PC-9 (cell line): Measurements from ENCODE around the gene FRMPD2. TPM values are rescaled to one million over a fixed set of nuclear protein-coding genes. Genes with fewer than 3 reads are reported as not detected.
"Not testable (repeated sequence)": the region's sequence is repeated elsewhere in the genome, so short reads cannot be mapped to it uniquely, and the experiment has no call there.

Experiments used
- BruUV-seq: library from RNA; stranded (reverse); fragments of 400-500 nt; replicated peaks from 2 replicates; lab custom pipeline; 2021; lab: Mats Ljungman, UMichigan
- CTCF ChIA-PET: fragments of 300-600 bp; sonication (Branson Sonifier 250); formaldehyde crosslinking; loops from one replicate; lab custom pipeline; 2022; ENCODE audit warnings: antibody characterized with exemption; lab: Charles Lee
- POLR2A ChIA-PET: fragments of 300-600 bp; sonication (Branson Sonifier 250); formaldehyde crosslinking; loops from one replicate; lab custom pipeline; 2022; ENCODE audit warnings: antibody characterized with exemption; ENCODE audit not compliant: unreplicated experiment; lab: Charles Lee
- DNase-seq, 2 experiments: peaks; one replicate each; pipeline versions ENCODE4 v3.0.0 to v3.0.0-alpha.2; 2015 to 2022; ENCODE audit warnings: mixed read lengths in 1 of 2
- H2AFZ ChIP-seq: fragments of 200-600 bp; sonication (generic); 2 replicates; pipeline ENCODE4 v1.8.1; 2017; ENCODE audit warnings: antibody characterized with exemption
- H3F3A ChIP-seq: fragments of 200-600 bp; sonication (generic); 2 replicates; pipeline ENCODE4 v1.8.1; 2017; ENCODE audit warnings: antibody characterized with exemption, mild to moderate bottlenecking, low read depth; ENCODE audit not compliant: insufficient read depth
- H3K27ac ChIP-seq: fragments of 200-600 bp; sonication (generic); 2 replicates; pipeline ENCODE4 v1.6.1; 2016; ENCODE audit warnings: mixed run types
- H3K27me3 ChIP-seq: fragments of 200-600 bp; sonication (generic); 2 replicates; pipeline ENCODE4 v1.6.1; 2016; ENCODE audit warnings: low read depth, mixed run types; ENCODE audit not compliant: insufficient read depth
- H3K36me3 ChIP-seq: fragments of 200-600 bp; sonication (generic); 2 replicates; pipeline ENCODE4 v1.6.1; 2016; ENCODE audit warnings: low read depth, mixed run types
- H3K4me1 ChIP-seq: fragments of 200-600 bp; sonication (generic); replicated peaks from 2 replicates; pipeline ENCODE4 v1.6.1; 2016; ENCODE audit warnings: mixed run types; ENCODE audit not compliant: insufficient read depth
- H3K4me2 ChIP-seq: fragments of 200-600 bp; sonication (generic); 2 replicates; pipeline ENCODE4 v1.6.1; 2017; ENCODE audit warnings: mixed run types
- H3K4me3 ChIP-seq: fragments of 200-600 bp; sonication (generic); 2 replicates; pipeline ENCODE4 v1.6.1; 2016; ENCODE audit warnings: mixed run types
- H3K79me2 ChIP-seq: fragments of 200-600 bp; sonication (generic); 2 replicates; pipeline ENCODE4 v1.6.1; 2017; ENCODE audit warnings: low read depth, mixed run types
- H3K9me2 ChIP-seq: fragments of 200-600 bp; sonication (generic); 2 replicates; pipeline ENCODE4 v1.8.1; 2017; ENCODE audit warnings: mild to moderate bottlenecking; ENCODE audit not compliant: insufficient read depth
- H3K9me3 ChIP-seq: fragments of 200-600 bp; sonication (generic); 2 replicates; pipeline ENCODE4 v1.8.1; 2016; ENCODE audit warnings: low read depth; ENCODE audit not compliant: insufficient read depth
- H4K20me1 ChIP-seq: fragments of 200-600 bp; sonication (generic); 2 replicates; pipeline ENCODE4 v1.8.1; 2017; ENCODE audit not compliant: insufficient read depth
- CTCF ChIP-seq: fragments of 200-600 bp; sonication (generic); conservative IDR thresholded peaks from 2 replicates; pipeline ENCODE4 v1.6.1; 2017; ENCODE audit warnings: mixed run types, antibody characterized with exemption, mild to moderate bottlenecking, moderate library complexity
- EZH2 ChIP-seq: fragments of 200-600 bp; sonication (generic); IDR thresholded peaks from 2 replicates; pipeline ENCODE4 v1.8.0; 2017; ENCODE audit warnings: antibody characterized with exemption, low read depth
- intact Hi-C: fragments of 100-400 bp; cut with micrococcal nuclease; formaldehyde crosslinking; loops from one replicate; pipeline ENCODE4 v1.10.0; 2022; ENCODE audit not compliant: unreplicated experiment
- total RNA-seq: library from RNA; stranded (reverse); gene quantifications from 2 replicates; pipeline ENCODE4 v1.2.3, GENCODE V29; 2021

FRMPD2 gene
- total RNA-seq, 1 experiment from 2014 or later = 2.4 TPM

GRCh38 chr10:48224979-48225560 is 49.4 kb downstream of the FRMPD2 start:
- H3K4me1 ChIP-seq = no peaks in the 10 kb centered on the region
- no peak for TF ChIP-seq EZH2
- no peak for TF ChIP-seq CTCF
- ChIA-PET CTCF (no interaction called here), POLR2A (no interaction called here)
- no peaks in the 10 kb centered on the region; the same call in 1 of the 2 replicates for H3K9me2 ChIP-seq
- no peaks in the 10 kb centered on the region for H4K20me1 ChIP-seq
- no peaks in the 10 kb centered on the region for H3K9me3 ChIP-seq
- no peak overlapping the region for H3K27ac ChIP-seq
- no peak for DNase-seq
- H3K4me2 ChIP-seq = no peak overlapping the region
- intact Hi-C loops = loop anchor here (2.0 kb wide), 1 partner anchor 64 kb away; no protein-coding TSS in a partner anchor
- H3K36me3 ChIP-seq = no peaks in the 10 kb centered on the region
- no peaks in the 10 kb centered on the region for H3K79me2 ChIP-seq
- H2AFZ ChIP-seq = no peak overlapping the region
- BruUV-seq = no TSS peak
- H3K27me3 ChIP-seq = peaks cover 13% of the 10 kb centered on the region; the same call in 1 of the 2 replicates
- H3F3A ChIP-seq = no peaks in the 10 kb centered on the region
- H3K4me3 ChIP-seq = no peak overlapping the region

GRCh38 chr10:48224296-48224695 is 50.2 kb downstream of the FRMPD2 start:
- H3K27me3 ChIP-seq = peaks cover 21% of the 10 kb centered on the region; the same call in 1 of the 2 replicates
- no peak overlapping the region for H3K4me3 ChIP-seq
- H3F3A ChIP-seq = no peaks in the 10 kb centered on the region
- H3K4me1 ChIP-seq = no peaks in the 10 kb centered on the region
- TF ChIP-seq CTCF (no peak), EZH2 (no peak)
- POLR2A ChIA-PET = no interaction called here
- H3K36me3 ChIP-seq = no peaks in the 10 kb centered on the region
- H3K4me2 ChIP-seq = no peak overlapping the region
- H3K9me3 ChIP-seq = no peaks in the 10 kb centered on the region
- intact Hi-C loops = loop anchor here (2.0 kb wide), 1 partner anchor 65 kb away; no protein-coding TSS in a partner anchor
- H3K9me2 ChIP-seq = no peaks in the 10 kb centered on the region; the same call in 1 of the 2 replicates
- H3K79me2 ChIP-seq = no peaks in the 10 kb centered on the region
- no peaks in the 10 kb centered on the region for H4K20me1 ChIP-seq
- CTCF ChIA-PET = no interaction called here
- DNase-seq = no peak
- H2AFZ ChIP-seq = no peak overlapping the region
- no peak overlapping the region for H3K27ac ChIP-seq
- no TSS peak for BruUV-seq

DNA sequence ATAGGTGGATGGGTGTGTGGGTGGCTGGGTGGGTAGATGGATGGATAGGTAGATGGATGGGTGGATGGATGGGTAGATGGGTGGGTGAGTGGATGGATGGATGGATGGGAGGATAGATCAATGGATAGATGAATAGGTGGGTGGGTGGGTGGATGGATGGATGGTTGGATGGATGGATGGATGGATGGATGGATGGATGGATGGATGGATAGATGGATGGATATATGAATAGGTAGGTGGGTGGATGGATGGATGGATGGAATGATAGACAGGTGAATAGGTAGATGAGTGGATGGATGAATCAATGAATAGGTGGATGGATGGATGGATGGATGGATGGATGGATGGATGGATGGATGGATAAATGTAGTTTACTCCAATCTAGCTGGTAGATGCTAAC is 52.7 kb downstream of the FRMPD2 start:
- Histone ChIP-seq H3K4me3 (no peak overlapping the region), H4K20me1 (no peaks in the 10 kb centered on the region), H3K36me3 (no peaks in the 10 kb centered on the region), H2AFZ (no peak overlapping the region), H3K4me2 (no peak overlapping the region), H3F3A (no peaks in the 10 kb centered on the region), H3K27ac (no peak overlapping the region), H3K9me3 (no peaks in the 10 kb centered on the region), H3K27me3 (peaks cover 33% of the 10 kb centered on the region; the same call in 1 of the 2 replicates), H3K79me2 (no peaks in the 10 kb centered on the region), H3K4me1 (no peaks in the 10 kb centered on the region), H3K9me2 (no peaks in the 10 kb centered on the region)
- no peak for TF ChIP-seq CTCF
- TF ChIP-seq EZH2 = no peak
- intact Hi-C loops = no loop called here
- BruUV-seq = no TSS peak
- no peak for DNase-seq
- ChIA-PET POLR2A (interaction anchor here (0.6 kb wide), 1 partner anchor 10 kb away, joined by 6 read pairs; no protein-coding TSS in a partner anchor), CTCF (no interaction called here)

DNA sequence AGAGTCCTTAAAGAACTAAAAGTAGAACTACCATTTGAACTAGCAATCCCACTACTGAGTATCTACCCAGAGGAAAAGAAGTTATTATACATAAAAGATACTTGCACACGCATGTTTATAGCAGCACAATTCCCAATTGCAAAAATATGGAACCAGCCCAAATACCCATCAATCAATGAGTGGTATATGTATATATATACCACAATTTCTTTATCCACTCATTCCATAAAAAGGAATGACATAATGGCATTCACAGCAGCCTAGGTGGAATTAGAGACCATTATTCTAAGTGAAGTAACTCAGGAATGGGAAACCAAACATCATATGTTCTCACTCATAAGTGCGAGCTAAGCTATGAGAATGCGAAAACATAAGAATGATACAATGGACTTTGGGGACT is 53.5 kb downstream of the FRMPD2 start:
- POLR2A ChIA-PET = interaction anchor here (0.6 kb wide), 1 partner anchor 11 kb away, joined by 6 read pairs; no protein-coding TSS in a partner anchor
- CTCF ChIA-PET, H3K27ac ChIP-seq, H2AFZ ChIP-seq, intact Hi-C loops, H3K9me2 ChIP-seq, H3K4me3 ChIP-seq, H4K20me1 ChIP-seq, H3K9me3 ChIP-seq, DNase-seq, BruUV-seq, H3K79me2 ChIP-seq, H3K36me3 ChIP-seq, H3F3A ChIP-seq, H3K4me1 ChIP-seq, H3K4me2 ChIP-seq: not testable (repeated sequence)
- peaks cover 33% of the 10 kb centered on the region; the same call in 1 of the 2 replicates for H3K27me3 ChIP-seq
